Measurements from ENCODE around the gene ABI1.

ABI1 gene

DNA sequence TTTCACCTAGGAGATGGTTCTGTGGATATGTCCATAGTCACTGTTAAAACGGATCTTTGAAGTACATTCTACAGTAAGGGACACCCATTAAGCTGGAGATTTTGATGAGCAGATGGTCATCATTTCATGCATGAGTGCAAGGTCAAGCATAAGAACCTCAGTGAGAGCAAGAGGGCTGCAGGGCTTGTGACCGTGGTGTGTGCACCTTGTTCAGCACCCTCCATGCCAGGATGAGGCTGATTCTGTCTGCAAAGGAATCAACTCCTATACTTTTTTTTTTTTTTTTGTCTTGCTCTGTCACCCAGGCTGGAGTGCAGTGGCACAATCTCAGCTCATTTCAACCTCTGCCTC is 145.6 kb downstream of the ABI1 start:
- DNase-seq (ENCODE audit: insufficient read length, low spot score) (no peak), FAIRE-seq (no peak)
- TF ChIP-seq, protein P1, sequence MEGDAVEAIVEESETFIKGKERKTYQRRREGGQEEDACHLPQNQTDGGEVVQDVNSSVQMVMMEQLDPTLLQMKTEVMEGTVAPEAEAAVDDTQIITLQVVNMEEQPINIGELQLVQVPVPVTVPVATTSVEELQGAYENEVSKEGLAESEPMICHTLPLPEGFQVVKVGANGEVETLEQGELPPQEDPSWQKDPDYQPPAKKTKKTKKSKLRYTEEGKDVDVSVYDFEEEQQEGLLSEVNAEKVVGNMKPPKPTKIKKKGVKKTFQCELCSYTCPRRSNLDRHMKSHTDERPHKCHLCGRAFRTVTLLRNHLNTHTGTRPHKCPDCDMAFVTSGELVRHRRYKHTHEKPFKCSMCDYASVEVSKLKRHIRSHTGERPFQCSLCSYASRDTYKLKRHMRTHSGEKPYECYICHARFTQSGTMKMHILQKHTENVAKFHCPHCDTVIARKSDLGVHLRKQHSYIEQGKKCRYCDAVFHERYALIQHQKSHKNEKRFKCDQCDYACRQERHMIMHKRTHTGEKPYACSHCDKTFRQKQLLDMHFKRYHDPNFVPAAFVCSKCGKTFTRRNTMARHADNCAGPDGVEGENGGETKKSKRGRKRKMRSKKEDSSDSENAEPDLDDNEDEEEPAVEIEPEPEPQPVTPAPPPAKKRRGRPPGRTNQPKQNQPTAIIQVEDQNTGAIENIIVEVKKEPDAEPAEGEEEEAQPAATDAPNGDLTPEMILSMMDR (IDR thresholded peaks at IDR 0.05; ENCODE audit: insufficient read depth, missing control alignments), result no peak

DNA sequence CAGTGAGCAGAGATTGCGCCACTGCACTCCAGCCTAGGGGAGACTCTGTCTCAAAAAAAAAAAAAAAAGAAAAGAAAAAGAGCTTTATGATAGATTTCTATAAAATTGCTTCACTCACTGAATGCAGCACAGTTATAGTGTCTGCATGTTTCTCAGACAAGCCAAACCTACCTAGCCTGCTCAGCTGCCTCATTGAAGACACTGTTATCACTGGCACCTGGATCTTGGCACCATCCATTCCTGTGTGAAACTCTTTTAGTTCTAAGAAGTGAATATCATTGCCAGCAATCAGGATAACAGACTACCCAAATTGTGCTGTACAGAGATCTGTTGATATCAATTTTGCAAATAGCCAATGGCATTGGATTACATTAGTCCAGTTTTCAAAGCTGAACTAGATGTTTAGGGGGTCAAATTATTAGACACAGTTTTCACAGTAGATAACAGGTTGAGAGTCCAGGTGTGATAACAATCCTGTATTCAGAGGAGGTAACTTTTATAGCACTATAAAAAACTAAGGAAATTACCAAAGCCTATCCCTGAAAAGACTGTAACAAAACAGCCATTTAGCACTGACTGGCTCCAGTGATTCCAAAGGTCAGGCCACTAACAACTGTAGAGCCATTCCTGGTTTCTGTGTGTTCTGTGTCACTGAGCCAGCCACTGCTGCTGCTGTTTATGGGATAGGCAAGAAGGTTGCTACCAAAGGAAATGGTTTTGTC is 146.2 kb downstream of the ABI1 start:
- FAIRE-seq (no peak), DNase-seq (ENCODE audit: insufficient read length, low spot score) (no peak)

DNA sequence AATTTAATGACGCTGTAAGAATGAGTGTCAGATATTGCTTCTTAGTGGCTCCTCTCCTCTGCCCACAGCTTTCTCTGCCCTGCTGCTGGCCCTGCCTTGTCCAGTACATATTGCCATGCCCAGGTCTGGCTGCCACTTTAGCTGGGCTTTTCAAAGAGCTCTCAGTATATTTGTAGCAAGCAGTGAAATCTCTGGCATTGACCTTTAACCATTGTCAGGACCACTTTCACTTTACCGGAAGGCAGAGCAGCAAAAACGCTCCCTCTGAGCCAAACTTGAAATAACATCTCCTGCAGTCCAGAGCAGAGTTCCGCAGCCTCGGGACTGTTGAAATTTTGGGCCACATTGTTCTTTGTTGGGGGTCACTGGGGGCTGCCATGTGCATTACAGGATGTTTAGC is 149.4 kb downstream of the ABI1 start:
- no peak for FAIRE-seq
- DNase-seq (ENCODE audit: insufficient read length, low spot score), result no peak
- TF ChIP-seq, protein P1 (IDR thresholded peaks at IDR 0.05; ENCODE audit: insufficient read depth, missing control alignments), result no peak

More for the DNA sequence above, 146.2 kb downstream of the ABI1 start:
- TF ChIP-seq, protein P1 (IDR thresholded peaks at IDR 0.05; ENCODE audit: insufficient read depth, missing control alignments), result no peak

DNA sequence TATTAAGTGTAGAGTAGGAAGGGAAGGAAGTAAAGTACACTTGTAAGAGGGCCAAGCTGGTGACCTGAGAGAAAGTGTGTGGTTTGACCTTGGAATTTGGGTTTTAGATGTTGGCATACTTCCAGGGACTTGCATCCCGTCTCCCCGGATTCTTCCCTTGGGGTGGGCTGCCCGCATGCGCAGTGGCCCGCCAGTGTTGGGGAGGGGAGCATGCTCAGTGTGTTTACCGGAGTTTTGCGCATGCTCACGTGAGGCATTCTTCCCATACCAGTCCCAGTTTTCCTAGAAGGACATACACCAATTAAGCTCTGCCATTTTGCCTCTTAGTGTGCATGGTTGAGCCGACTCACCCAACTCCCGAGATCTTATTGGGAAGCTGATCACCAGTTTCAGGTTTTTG is 153.8 kb downstream of the ABI1 start:
- no peak for FAIRE-seq
- TF ChIP-seq, protein P1 (IDR thresholded peaks at IDR 0.05; ENCODE audit: insufficient read depth, missing control alignments), result no peak
- DNase-seq (ENCODE audit: insufficient read length, low spot score), result no peak

DNA sequence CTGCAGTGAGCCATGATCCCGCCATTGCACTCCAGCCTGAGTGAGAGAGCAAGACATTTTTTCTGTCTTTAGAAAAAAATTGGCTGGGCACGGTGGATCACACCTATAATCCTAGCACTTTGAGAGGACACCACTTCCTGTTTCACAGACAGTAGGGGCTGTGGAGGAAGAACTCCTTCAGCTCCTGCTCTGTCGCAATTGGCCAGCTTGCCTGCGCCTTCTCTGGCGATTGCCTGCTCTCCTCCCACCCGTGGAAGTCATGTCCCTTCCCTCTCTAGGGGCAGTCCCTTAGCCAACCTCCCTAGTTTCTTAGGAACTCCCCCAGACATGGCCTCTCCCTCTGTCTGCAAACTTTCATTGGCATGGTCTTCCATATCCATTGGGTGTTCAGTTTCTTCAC is 154.6 kb downstream of the ABI1 start:
- TF ChIP-seq, protein P1 (IDR thresholded peaks at IDR 0.05; ENCODE audit: insufficient read depth, missing control alignments), result no peak
- FAIRE-seq (no peak), DNase-seq (ENCODE audit: insufficient read length, low spot score) (no peak)

DNA sequence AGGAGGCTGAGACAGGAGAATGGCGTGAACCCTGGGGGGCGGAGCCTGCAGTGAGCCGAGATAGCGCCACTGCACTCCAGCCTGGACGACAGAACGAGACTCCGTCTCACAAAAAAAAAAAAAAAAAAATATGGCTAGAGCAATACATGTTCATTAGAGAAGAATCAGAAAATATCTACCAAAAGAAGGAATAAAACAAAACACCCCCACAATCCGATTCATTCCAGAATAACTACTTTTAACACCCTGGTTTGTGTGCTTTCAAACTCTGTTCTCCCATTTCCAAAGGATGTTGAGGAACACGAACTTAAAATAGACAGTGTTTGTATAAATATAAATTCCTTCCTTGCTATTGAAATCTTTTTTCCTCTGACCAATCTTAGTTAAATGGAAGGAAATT is 156.8 kb downstream of the ABI1 start:
- TF ChIP-seq, protein P1 (IDR thresholded peaks at IDR 0.05; ENCODE audit: insufficient read depth, missing control alignments), result no peak
- DNase-seq (ENCODE audit: insufficient read length, low spot score) (no peak), FAIRE-seq (no peak)

DNA sequence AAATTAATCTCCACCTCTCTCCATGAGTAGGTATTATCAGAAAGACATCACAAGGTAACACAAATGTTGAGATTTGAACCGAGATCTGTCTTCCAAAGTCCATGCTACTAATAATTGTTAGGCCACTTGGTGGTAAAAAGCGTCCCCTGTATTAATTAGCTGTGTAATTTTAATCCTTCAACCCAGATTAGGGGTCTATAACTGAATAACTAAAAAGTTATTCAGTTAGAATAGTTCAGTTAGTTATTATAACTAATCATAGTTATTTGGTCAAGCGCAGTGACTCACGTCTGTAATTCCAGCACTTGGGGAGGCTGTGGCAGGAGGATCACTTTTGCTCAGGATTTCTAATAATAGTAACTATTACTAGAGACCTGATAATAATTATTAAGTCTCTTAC is 157.7 kb downstream of the ABI1 start:
- FAIRE-seq (no peak), DNase-seq (ENCODE audit: insufficient read length, low spot score) (no peak)
- TF ChIP-seq, protein P1 (IDR thresholded peaks at IDR 0.05; ENCODE audit: insufficient read depth, missing control alignments), result no peak

Data from D721Med (cell line).